ENCODE measurements around the gene MACF1.

GRCh38 chr1:39238476-39238875, 34.0 kb downstream of the MACF1 start:
- TF ChIP-seq, protein P1, sequence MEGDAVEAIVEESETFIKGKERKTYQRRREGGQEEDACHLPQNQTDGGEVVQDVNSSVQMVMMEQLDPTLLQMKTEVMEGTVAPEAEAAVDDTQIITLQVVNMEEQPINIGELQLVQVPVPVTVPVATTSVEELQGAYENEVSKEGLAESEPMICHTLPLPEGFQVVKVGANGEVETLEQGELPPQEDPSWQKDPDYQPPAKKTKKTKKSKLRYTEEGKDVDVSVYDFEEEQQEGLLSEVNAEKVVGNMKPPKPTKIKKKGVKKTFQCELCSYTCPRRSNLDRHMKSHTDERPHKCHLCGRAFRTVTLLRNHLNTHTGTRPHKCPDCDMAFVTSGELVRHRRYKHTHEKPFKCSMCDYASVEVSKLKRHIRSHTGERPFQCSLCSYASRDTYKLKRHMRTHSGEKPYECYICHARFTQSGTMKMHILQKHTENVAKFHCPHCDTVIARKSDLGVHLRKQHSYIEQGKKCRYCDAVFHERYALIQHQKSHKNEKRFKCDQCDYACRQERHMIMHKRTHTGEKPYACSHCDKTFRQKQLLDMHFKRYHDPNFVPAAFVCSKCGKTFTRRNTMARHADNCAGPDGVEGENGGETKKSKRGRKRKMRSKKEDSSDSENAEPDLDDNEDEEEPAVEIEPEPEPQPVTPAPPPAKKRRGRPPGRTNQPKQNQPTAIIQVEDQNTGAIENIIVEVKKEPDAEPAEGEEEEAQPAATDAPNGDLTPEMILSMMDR (IDR thresholded peaks at IDR 0.05), result no peak
- no peak for TF ChIP-seq POLR2A (IDR thresholded peaks at IDR 0.05)
